WTC11 (cell line): ENCODE measurements around the gene ANKRD53.

Experiments
- CTCF ChIP-seq: fragments of 200-600 bp; IDR thresholded peaks from 2 replicates; pipeline ENCODE4 v1.8.0; 2022; ENCODE audit warnings: antibody characterized with exemption
- MAX ChIP-seq: sonication (generic); formaldehyde crosslinking; IDR thresholded peaks from 2 replicates; pipeline ENCODE4 v1.8.0; 2022; ENCODE audit warnings: mild to moderate bottlenecking, missing genetic modification reagents
- TEAD4 ChIP-seq: sonication (generic); formaldehyde crosslinking; IDR thresholded peaks from 2 replicates; pipeline ENCODE4 v1.8.0; 2022; ENCODE audit warnings: mild to moderate bottlenecking, missing genetic modification reagents
- ZBTB21 ChIP-seq: sonication (generic); formaldehyde crosslinking; IDR thresholded peaks from 2 replicates; pipeline ENCODE4 v1.8.1; 2023; ENCODE audit warnings: mild to moderate bottlenecking, missing genetic modification reagents, borderline replicate concordance
- ZNF671 ChIP-seq: fragments of 250-450 bp; sonication (Bioruptor Pico); IDR thresholded peaks from 2 replicates; pipeline ENCODE4 v1.8.0; 2021; ENCODE audit warnings: mild to moderate bottlenecking

GRCh38 chr2:70959271-70959761 is 19.1 kb upstream of the ANKRD53 start:
- TF ChIP-seq TEAD4 (no peak), MAX (no peak), CTCF (no peak), ZNF671 (CRISPR knock-in tag) (no peak), ZBTB21 (CRISPR knock-in tag) (no peak)
